Inflammatory macrophage treated with lipopolysaccharide for 1 hour (primary cell): ENCODE data around the gene UGT1A6.

Source experiments
- DNase-seq, 2 donors: peaks; one replicate each; pipeline ENCODE4 v3.0.0-alpha.2; 2020 to 2022

UGT1A6 gene

DNA sequence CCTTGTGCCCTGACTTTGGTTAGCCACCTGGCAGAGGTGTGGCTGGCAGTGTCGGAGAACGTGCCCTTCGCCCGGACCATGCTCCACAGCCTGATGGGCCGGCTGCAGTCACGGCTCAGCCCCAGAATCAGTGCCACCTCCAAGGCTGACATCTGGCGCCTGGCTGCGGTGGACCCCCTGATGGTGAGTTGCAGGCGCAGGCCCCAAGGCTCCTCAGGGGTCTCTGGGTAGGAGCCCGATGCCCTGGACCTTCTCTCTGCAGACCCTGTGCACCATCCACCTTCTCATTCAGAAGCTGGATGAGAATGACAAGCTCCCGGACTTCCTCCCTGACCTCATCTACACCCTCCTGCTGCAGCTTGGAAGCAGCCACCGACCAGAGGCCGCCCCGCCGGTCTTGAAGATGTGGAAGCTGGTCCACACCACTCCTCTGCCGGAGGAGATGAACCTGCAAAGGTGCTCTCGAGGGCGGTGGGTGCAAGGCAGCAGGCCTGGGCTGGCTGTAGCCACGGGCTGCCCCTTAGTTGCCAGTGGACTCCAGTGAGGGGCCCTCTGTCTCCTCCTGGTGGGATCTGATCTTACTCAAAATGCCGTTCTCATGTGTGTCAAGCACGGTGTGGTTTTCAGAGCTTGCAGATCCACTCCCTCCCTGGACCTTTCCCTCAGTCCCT is 129.5 kb downstream of the UGT1A6 start:
- DNase-seq: no peak
